T-helper 17 cell (primary cell): ENCODE measurements around the gene CWH43. TPM values are rescaled to one million over a fixed set of nuclear protein-coding genes. Genes with fewer than 3 reads are reported as not detected.
A peak's percentile ranks its signal among the peaks of the same experiment; 100 is the strongest.
"Not testable (repeated sequence)": the region's sequence is repeated elsewhere in the genome, so short reads cannot be mapped to it uniquely, and the experiment has no call there.

Source experiments
- ATAC-seq: fragments of 150-1000 bp; cut with Tn5 transposase; 2 replicates; pipeline ENCODE4 v1.10.0; 2021; ENCODE audit warnings: mild to moderate bottlenecking, moderate library complexity
- DNase-seq, 3 donors: peaks; one replicate each; pipeline versions ENCODE4 v3.0.0 to v3.0.0-alpha.2; 2020 to 2021
- H3K9me3 ChIP-seq: one replicate; pipeline ENCODE4 v1.7.0; 2013; ENCODE audit warnings: low read length, mild to moderate bottlenecking; ENCODE audit not compliant: control insufficient read depth, poor library complexity, severe bottlenecking
- H3K27ac Mint-ChIP-seq: one replicate; pipeline ENCODE4 v1.8.0; 2022; ENCODE audit warnings: mild to moderate bottlenecking, moderate library complexity, mixed read lengths
- H3K27me3 Mint-ChIP-seq: one replicate; pipeline ENCODE4 v1.8.0; 2022; ENCODE audit warnings: mixed read lengths
- H3K36me3 Mint-ChIP-seq: one replicate; pipeline ENCODE4 v1.8.0; 2022; ENCODE audit warnings: low read depth, mixed read lengths
- H3K4me1 Mint-ChIP-seq: one replicate; pipeline ENCODE4 v1.8.0; 2022; ENCODE audit warnings: mild to moderate bottlenecking, mixed read lengths
- H3K4me3 Mint-ChIP-seq: one replicate; pipeline ENCODE4 v1.8.0; 2022; ENCODE audit warnings: mild to moderate bottlenecking, moderate library complexity, mixed read lengths
- total RNA-seq, 4 donors: library from RNA in 2 of 4; stranded (reverse) in 2 of 4; gene quantifications; one replicate each; pipeline ENCODE4 v1.2.3 and lab custom pipeline; 2022 to 2026

Gene CWH43
- total RNA-seq, 2 donors from 2014 or later: not detected

GRCh38 chr4:49105248-49105904 lies 119.3 kb downstream of the CWH43 start:
- not testable (repeated sequence) for H3K27me3 Mint-ChIP-seq, H3K4me3 Mint-ChIP-seq, H3K4me1 Mint-ChIP-seq, H3K27ac Mint-ChIP-seq, DNase-seq, ATAC-seq
- peaks cover 46% of the 10 kb centered on the region for H3K9me3 ChIP-seq
- H3K36me3 Mint-ChIP-seq: peaks cover 17% of the 10 kb centered on the region

GRCh38 chr4:49107262-49107661 lies 121.2 kb downstream of the CWH43 start:
- ATAC-seq, H3K4me3 Mint-ChIP-seq, H3K27ac Mint-ChIP-seq, DNase-seq, H3K4me1 Mint-ChIP-seq, H3K27me3 Mint-ChIP-seq: not testable (repeated sequence)
- peaks cover 20% of the 10 kb centered on the region for H3K36me3 Mint-ChIP-seq
- peaks cover 50% of the 10 kb centered on the region for H3K9me3 ChIP-seq

GRCh38 chr4:49108183-49108978 lies 122.3 kb downstream of the CWH43 start:
- peak; percentile 62 for ATAC-seq
- peaks cover 40% of the 10 kb centered on the region for H3K9me3 ChIP-seq
- H3K27me3 Mint-ChIP-seq, H3K4me1 Mint-ChIP-seq, DNase-seq, H3K4me3 Mint-ChIP-seq, H3K27ac Mint-ChIP-seq: not testable (repeated sequence)
- peaks cover 16% of the 10 kb centered on the region for H3K36me3 Mint-ChIP-seq

GRCh38 chr4:49109567-49110166 lies 123.6 kb downstream of the CWH43 start:
- H3K4me1 Mint-ChIP-seq, H3K4me3 Mint-ChIP-seq, H3K27ac Mint-ChIP-seq, DNase-seq, H3K27me3 Mint-ChIP-seq: not testable (repeated sequence)
- ATAC-seq: peak; percentile 46
- H3K36me3 Mint-ChIP-seq: peaks cover 14% of the 10 kb centered on the region
- H3K9me3 ChIP-seq: peaks cover 28% of the 10 kb centered on the region

GRCh38 chr4:49110579-49110978 lies 124.5 kb downstream of the CWH43 start:
- not testable (repeated sequence) for DNase-seq, H3K4me1 Mint-ChIP-seq, H3K27me3 Mint-ChIP-seq, H3K27ac Mint-ChIP-seq, H3K4me3 Mint-ChIP-seq
- peaks cover 12% of the 10 kb centered on the region for H3K36me3 Mint-ChIP-seq
- peak; percentile 59 for ATAC-seq
- peaks cover 27% of the 10 kb centered on the region for H3K9me3 ChIP-seq

Other genes starting within 250 kb of the CWH43 start
- gene FRYL, start 206.0 kb upstream of the CWH43 start, total RNA-seq: 100 to 1,000 TPM; 104 to 120 TPM
- gene OCIAD1, start 155.2 kb upstream of the CWH43 start, total RNA-seq: 10 to 100 TPM; 76.1 to 78.8 TPM
- 10 to 100 TPM; 54.1 to 61.9 TPM for gene OCIAD2, start 79.5 kb upstream of the CWH43 start, total RNA-seq